C4-2B (cell line): ENCODE results near the gene RRP8.

Source experiments
- H3K27ac ChIP-seq: fragments of 450-650 bp; 2 replicates; pipeline ENCODE4 v1.5.1; 2017
- ZFX ChIP-seq: fragments of 450-650 bp; IDR thresholded peaks from 2 replicates; pipeline ENCODE4 v1.6.1; 2017
- TF ChIP-seq, protein P1 (sequence below): fragments of 450-650 bp; conservative IDR thresholded peaks from 2 replicates; pipeline ENCODE4 v1.5.1; 2017; ENCODE audit warnings: mild to moderate bottlenecking

The RRP8 gene

DNA sequence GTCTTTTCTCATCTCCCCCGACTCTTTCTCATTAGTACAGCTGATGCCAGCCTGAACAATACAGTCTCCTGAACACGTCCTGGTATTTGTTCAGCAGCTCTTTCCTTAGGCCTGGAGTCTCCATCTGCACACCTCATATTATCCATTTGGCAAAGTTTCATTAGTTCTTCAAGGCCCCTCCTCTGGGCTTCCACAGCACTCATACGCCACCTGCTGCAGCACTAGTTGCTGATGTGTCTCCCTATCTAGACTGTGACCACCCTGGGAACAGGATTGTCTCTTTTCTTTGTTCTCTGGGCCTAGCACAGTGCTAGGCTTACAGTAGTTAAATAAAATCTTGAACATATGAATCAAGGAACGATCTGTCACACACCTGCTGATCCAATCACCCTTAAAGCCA lies 35.0 kb upstream of the RRP8 start:
- TF ChIP-seq, protein P1, sequence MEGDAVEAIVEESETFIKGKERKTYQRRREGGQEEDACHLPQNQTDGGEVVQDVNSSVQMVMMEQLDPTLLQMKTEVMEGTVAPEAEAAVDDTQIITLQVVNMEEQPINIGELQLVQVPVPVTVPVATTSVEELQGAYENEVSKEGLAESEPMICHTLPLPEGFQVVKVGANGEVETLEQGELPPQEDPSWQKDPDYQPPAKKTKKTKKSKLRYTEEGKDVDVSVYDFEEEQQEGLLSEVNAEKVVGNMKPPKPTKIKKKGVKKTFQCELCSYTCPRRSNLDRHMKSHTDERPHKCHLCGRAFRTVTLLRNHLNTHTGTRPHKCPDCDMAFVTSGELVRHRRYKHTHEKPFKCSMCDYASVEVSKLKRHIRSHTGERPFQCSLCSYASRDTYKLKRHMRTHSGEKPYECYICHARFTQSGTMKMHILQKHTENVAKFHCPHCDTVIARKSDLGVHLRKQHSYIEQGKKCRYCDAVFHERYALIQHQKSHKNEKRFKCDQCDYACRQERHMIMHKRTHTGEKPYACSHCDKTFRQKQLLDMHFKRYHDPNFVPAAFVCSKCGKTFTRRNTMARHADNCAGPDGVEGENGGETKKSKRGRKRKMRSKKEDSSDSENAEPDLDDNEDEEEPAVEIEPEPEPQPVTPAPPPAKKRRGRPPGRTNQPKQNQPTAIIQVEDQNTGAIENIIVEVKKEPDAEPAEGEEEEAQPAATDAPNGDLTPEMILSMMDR: no peak
- TF ChIP-seq ZFX: no peak
- H3K27ac ChIP-seq: no peak overlapping the region; the same call in 1 of the 2 replicates

DNA sequence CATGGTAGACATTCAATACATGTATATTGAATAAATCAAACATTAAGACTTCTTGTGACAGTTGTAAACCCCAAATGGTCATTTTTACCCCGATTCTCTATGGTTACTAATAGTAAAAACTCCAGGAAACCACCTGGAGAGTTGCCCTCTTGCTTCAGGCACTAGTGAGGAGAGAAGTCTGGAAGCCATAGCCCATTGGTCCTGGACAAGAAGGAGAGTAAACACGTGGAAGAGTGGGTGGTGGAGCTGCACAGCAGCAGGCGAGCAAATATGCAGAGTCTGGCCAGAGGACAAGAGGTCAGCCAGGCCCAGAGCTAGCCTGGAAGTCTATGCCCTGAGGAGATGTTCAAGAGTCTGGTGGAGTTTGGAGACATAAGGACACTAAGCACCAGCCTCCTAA lies 34.5 kb upstream of the RRP8 start:
- TF ChIP-seq, protein P1: no peak
- TF ChIP-seq ZFX: no peak
- no peak overlapping the region; the same call in 1 of the 2 replicates for H3K27ac ChIP-seq

DNA sequence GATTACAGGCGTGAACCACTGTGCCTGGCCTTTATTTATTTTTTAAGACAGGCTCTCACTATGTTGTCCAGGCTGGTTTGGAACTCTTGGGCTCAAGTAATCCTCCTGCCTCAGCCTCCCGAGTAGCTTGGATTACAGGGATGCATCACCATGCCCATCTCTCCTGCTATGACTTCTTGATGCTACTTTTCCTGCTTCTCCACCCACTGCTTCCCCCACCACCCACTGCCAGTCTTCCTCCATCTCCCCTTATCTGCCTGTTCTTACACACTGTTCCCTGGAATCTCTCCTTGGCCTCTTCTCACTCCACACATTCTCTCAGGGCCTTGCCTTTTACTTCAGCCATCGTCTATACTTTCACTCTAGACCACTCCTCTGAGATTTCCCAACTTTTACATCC lies 33.1 kb upstream of the RRP8 start:
- H3K27ac ChIP-seq: no peak overlapping the region
- TF ChIP-seq, protein P1: no peak
- no peak for TF ChIP-seq ZFX

DNA sequence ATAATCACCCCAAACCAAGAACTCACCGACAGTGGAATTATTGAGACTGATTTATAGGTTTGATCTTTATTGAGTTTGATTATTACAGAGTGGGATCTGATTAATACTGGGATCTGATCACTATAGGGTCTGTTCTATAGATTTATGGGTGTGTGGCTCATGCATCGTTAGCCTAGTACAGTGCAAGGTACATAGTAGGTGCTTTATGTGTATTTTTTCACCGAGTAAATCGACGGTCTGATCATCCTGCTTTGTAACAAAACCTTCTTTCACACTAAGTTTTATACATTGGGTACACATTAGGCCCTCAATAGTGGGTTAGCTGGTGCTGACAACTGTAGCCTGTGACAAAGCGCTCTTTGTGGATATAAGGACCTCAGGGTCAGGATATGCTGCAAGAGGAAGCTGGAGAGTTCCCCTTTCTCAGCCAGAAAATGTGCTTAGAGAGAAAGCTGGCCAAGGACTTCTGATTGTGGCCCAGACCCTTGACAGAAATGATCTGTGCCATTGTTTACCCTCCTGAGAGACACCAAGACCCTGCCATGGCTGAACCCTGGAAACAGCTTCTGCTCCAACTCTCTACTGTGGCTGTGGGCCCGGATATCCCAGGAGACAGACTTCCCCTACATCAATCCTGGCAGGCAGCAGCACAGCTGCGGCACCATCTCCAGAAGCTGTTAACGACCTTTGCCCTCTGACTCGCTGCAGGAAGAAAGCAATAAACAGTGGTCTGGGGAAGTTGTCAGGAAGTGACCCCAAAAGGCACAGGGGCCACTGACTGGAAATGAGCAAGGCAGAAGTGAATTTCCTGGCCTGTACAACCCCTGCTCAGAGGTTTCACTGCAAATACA lies 31.9 kb upstream of the RRP8 start:
- H3K27ac ChIP-seq: no peak overlapping the region
- TF ChIP-seq, protein P1: no peak
- TF ChIP-seq ZFX: no peak

DNA sequence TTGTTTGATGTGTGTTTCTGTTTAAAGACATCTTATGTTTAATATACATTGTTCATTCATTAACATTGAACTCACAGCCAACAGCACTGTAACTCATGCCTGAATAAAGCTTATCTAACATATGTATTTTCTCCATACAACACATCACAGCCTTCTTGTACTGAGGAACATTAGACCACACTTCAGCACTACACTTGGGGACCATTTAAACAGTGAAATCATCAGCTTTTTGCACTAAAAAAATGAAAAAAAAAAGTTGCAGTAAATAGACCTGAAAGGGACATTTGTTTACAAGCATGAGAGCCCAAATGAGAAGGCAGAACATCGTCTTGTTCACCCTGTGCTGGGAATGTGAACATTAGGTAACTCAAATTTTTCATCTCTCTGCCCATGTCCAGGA lies 31.1 kb upstream of the RRP8 start:
- TF ChIP-seq, protein P1: no peak
- TF ChIP-seq ZFX: no peak
- no peak overlapping the region for H3K27ac ChIP-seq

DNA sequence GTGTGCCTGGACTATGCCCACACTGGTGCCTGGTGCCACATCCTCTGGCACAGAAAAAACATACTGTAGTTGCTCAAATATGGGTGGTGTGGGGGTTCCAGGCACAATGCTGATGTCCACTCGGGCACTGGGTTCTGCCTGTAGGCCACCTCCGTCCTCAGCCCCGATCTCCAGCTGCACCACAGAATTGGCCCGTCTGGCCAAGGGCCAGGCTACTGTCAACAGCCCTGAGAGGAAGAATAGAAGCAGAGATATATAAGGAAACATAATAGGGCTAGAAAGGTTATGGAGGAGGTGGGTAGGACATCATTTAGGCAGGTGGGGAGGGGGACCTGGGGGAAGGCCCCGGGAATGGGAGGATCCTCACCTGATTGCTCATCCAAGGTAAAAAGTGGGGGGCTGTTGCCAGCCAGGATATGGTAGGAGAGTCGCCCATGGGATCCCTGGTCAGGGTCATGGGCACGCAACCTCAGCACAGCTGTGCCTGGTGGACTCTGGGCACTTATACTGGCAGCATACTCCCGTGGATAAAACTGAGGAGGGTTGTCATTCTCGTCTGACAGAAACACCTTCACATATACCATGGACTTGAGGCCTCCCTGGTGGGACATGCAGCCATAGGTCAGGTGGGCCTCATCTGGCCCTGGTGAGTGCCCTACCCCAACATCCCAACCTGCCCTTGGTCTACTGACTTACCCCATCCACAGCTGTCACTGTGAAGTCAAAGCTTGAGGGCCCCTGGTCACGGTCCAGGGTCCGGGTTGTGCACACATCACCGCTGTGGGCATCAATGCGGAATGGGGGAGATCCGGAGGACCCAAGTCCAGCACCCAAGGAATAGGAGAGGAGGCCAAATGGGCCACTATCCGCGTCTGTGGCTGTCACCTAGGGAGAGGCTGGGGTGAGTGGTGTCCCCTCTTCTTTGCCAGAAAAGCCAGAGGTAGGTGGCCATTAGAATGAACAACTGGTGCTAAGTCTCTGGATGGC lies 30.3 kb upstream of the RRP8 start:
- no peak overlapping the region for H3K27ac ChIP-seq
- TF ChIP-seq, protein P1: no peak
- TF ChIP-seq ZFX: no peak
